Glutamatergic neuron (in vitro differentiated cells): Measurements from ENCODE around the gene PCBD2. TPM values are rescaled to one million over a fixed set of nuclear protein-coding genes. Genes with fewer than 3 reads are reported as not detected.

Experiments
- DNase-seq: peaks from one replicate; pipeline ENCODE4 v3.0.0; 2022
- H3K27ac Mint-ChIP-seq: one replicate; pipeline ENCODE4 v1.8.0; 2020; ENCODE audit warnings: mild to moderate bottlenecking, mixed read lengths, inconsistent platforms; ENCODE audit not compliant: unreplicated experiment
- H3K27me3 Mint-ChIP-seq: one replicate; pipeline ENCODE4 v1.8.0; 2020; ENCODE audit warnings: mild to moderate bottlenecking, moderate library complexity, mixed read lengths, inconsistent platforms; ENCODE audit not compliant: unreplicated experiment
- H3K36me3 Mint-ChIP-seq: one replicate; pipeline ENCODE4 v1.8.0; 2020; ENCODE audit warnings: mild to moderate bottlenecking, mixed read lengths, inconsistent platforms; ENCODE audit not compliant: unreplicated experiment
- H3K4me1 Mint-ChIP-seq: one replicate; pipeline ENCODE4 v1.8.0; 2020; ENCODE audit warnings: mild to moderate bottlenecking, low read depth, mixed read lengths, inconsistent platforms; ENCODE audit not compliant: unreplicated experiment
- H3K4me3 Mint-ChIP-seq: one replicate; pipeline ENCODE4 v1.8.0; 2020; ENCODE audit warnings: mild to moderate bottlenecking, mixed read lengths, inconsistent platforms; ENCODE audit not compliant: unreplicated experiment
- H3K9me3 Mint-ChIP-seq: one replicate; pipeline ENCODE4 v1.8.0; 2020; ENCODE audit warnings: mild to moderate bottlenecking, moderate library complexity, mixed read lengths, inconsistent platforms; ENCODE audit not compliant: unreplicated experiment
- CTCF ChIP-seq: fragments of 200-600 bp; sonication (generic); IDR thresholded peaks from one replicate; pipeline ENCODE4 v1.5.0; 2021; ENCODE audit not compliant: partially characterized antibody, unreplicated experiment
- total RNA-seq: library from RNA; stranded (reverse); fragmentation: NEBNext Ultra II Directional; extraction: Animal tissue kit (Norgen Biotek cat#: 25700); gene quantifications from one replicate; pipeline ENCODE4 v1.2.1, GENCODE V29; 2021; ENCODE audit not compliant: unreplicated experiment

PCBD2 gene
- total RNA-seq, 1 donor from 2014 or later = 9.9 TPM

GRCh38 chr5:134892282-134892681, 12.6 kb upstream of the PCBD2 start:
- no peak for TF ChIP-seq CTCF
- no peaks in the 10 kb centered on the region for H3K9me3 Mint-ChIP-seq
- no peak overlapping the region for H3K4me3 Mint-ChIP-seq
- peaks cover 12% of the 10 kb centered on the region for H3K36me3 Mint-ChIP-seq
- H3K4me1 Mint-ChIP-seq = no peaks in the 10 kb centered on the region
- no peaks in the 10 kb centered on the region for H3K27me3 Mint-ChIP-seq
- H3K27ac Mint-ChIP-seq = no peak overlapping the region
- DNase-seq = no peak

- Mint-ChIP-seq H3K4me3 (no peak overlapping the region), H3K36me3 (peaks cover 12% of the 10 kb centered on the region), H3K27me3 (no peaks in the 10 kb centered on the region), H3K27ac (no peak overlapping the region), H3K4me1 (no peaks in the 10 kb centered on the region), H3K9me3 (no peaks in the 10 kb centered on the region)
- TF ChIP-seq CTCF = no peak
- DNase-seq = no peak
Observed at GRCh38 chr5:134892926-134893325, 12.0 kb upstream of the PCBD2 start.

- H3K4me1 Mint-ChIP-seq = no peaks in the 10 kb centered on the region
- no peaks in the 10 kb centered on the region for H3K27me3 Mint-ChIP-seq
- no peak for TF ChIP-seq CTCF
- no peaks in the 10 kb centered on the region for H3K9me3 Mint-ChIP-seq
- H3K27ac Mint-ChIP-seq = no peak overlapping the region
- H3K4me3 Mint-ChIP-seq = no peak overlapping the region
- DNase-seq = no peak
- H3K36me3 Mint-ChIP-seq = peaks cover 12% of the 10 kb centered on the region
Observed at GRCh38 chr5:134893748-134894505, 11.0 kb upstream of the PCBD2 start.

GRCh38 chr5:134902071-134902801, 2.7 kb upstream of the PCBD2 start:
- Mint-ChIP-seq H3K27ac (peak overlapping the region; percentile 15), H3K9me3 (peaks cover 7% of the 10 kb centered on the region), H3K4me1 (peaks cover 5% of the 10 kb centered on the region), H3K4me3 (no peak overlapping the region), H3K27me3 (peaks cover 8% of the 10 kb centered on the region), H3K36me3 (no peaks in the 10 kb centered on the region)
- DNase-seq = no peak
- TF ChIP-seq CTCF = no peak
